ENCODE data around the gene SPATA9.
"Not testable (repeated sequence)": the region's sequence is repeated elsewhere in the genome, so short reads cannot be mapped to it uniquely, and the experiment has no call there.

The SPATA9 gene

GRCh38 chr5:95672641-95673040 is 10.2 kb downstream of the SPATA9 start:
- DNase-seq: no peak

- no peak for DNase-seq
Measured at GRCh38 chr5:95671826-95672225, 11.0 kb downstream of the SPATA9 start.

- DNase-seq: no peak
Measured at GRCh38 chr5:95670568-95670967, 12.2 kb downstream of the SPATA9 start.

GRCh38 chr5:95669985-95670384 is 12.8 kb downstream of the SPATA9 start:
- no peak for DNase-seq

GRCh38 chr5:95669540-95669939 is 13.3 kb downstream of the SPATA9 start:
- DNase-seq: no peak

- no peak for DNase-seq
Measured at GRCh38 chr5:95668728-95669127, 14.1 kb downstream of the SPATA9 start.

- DNase-seq: no peak
Measured at GRCh38 chr5:95668216-95668615, 14.6 kb downstream of the SPATA9 start.

GRCh38 chr5:95667678-95668077 is 15.1 kb downstream of the SPATA9 start:
- DNase-seq: no peak

GRCh38 chr5:95667061-95667618 is 15.7 kb downstream of the SPATA9 start:
- DNase-seq: no peak

GRCh38 chr5:95664204-95664786 is 18.5 kb downstream of the SPATA9 start:
- DNase-seq: peak; percentile 51

GRCh38 chr5:95662946-95663345 is 19.8 kb downstream of the SPATA9 start:
- DNase-seq: no peak

GRCh38 chr5:95660060-95660459 is 22.7 kb downstream of the SPATA9 start:
- DNase-seq: no peak

- no peak for DNase-seq
Measured at GRCh38 chr5:95655575-95655974, 27.2 kb downstream of the SPATA9 start.

GRCh38 chr5:95654196-95654595 is 28.6 kb downstream of the SPATA9 start:
- DNase-seq: no peak

- DNase-seq: no peak
Measured at GRCh38 chr5:95652849-95653248, 29.9 kb downstream of the SPATA9 start.

GRCh38 chr5:95649842-95650620 is 32.8 kb downstream of the SPATA9 start:
- DNase-seq: no peak

- DNase-seq: no peak
Measured at GRCh38 chr5:95649274-95649673, 33.5 kb downstream of the SPATA9 start.

GRCh38 chr5:95647886-95648860 is 34.6 kb downstream of the SPATA9 start:
- no peak for DNase-seq

- DNase-seq: peak; percentile 95
Measured at GRCh38 chr5:95646569-95647431, 36.0 kb downstream of the SPATA9 start, which contains the start of gene RFESD. Gene RFESD, plus strand, starts transcription at chr5:95646777. Its CDS starts 5,495 bp downstream, at chr5:95652272.

GRCh38 chr5:95646226-95646568 is 36.6 kb downstream of the SPATA9 start:
- DNase-seq: not testable (repeated sequence)

- peak; percentile 60 for DNase-seq
Measured at GRCh38 chr5:95644351-95645042, 38.3 kb downstream of the SPATA9 start.

Measured in CD4-positive, alpha-beta T cell treated with Interleukin-17A for 4 hours (primary cell).